SU-DHL-6 (cell line): ENCODE measurements around the gene PDP2.

ENCODE experiments used
- CTCF ChIP-seq: fragments of 200-600 bp; sonication (generic); IDR thresholded peaks from one replicate; pipeline ENCODE4 v1.5.1; 2017; ENCODE audit warnings: antibody characterized with exemption, mild to moderate bottlenecking, low read length, moderate library complexity; ENCODE audit not compliant: insufficient read depth, poor library complexity, severe bottlenecking
- EZH2phosphoT487 ChIP-seq: fragments of 200-600 bp; sonication (generic), shearing (Covaris generic); conservative IDR thresholded peaks from 2 replicates; pipeline ENCODE4 v1.6.1; 2018; ENCODE audit warnings: mild to moderate bottlenecking, antibody characterized with exemption, low read length, moderate library complexity, mixed read lengths

GRCh38 chr16:66906916-66907836 is 26.9 kb downstream of the PDP2 start:
- TF ChIP-seq CTCF (no peak), EZH2phosphoT487 (no peak)
